GM23338 (cell line): ENCODE results near the gene ELAPOR2. TPM values are rescaled to one million over a fixed set of nuclear protein-coding genes. Genes with fewer than 3 reads are reported as not detected.
A peak's percentile ranks its signal among the peaks of the same experiment; 100 is the strongest.

Experiments used
- ATAC-seq: fragments of 200-7000 bp; cut with Tn5 transposase; 3 replicates; pipeline ENCODE4 v1.9.1; 2020
- DNase-seq: peaks from one replicate; pipeline ENCODE4 v3.0.0-alpha.2; 2015; ENCODE audit warnings: low spot score
- H2AFZ ChIP-seq: fragments of 200-600 bp; sonication (generic); 2 replicates; pipeline ENCODE4 v1.8.0; 2016; ENCODE audit warnings: antibody characterized with exemption, mild to moderate bottlenecking, moderate library complexity
- H3F3A ChIP-seq: fragments of 200-600 bp; sonication (generic); replicated peaks from 2 replicates; pipeline ENCODE4 v1.8.0; 2017; ENCODE audit warnings: antibody characterized with exemption, mixed run types, low read depth
- H3K27ac ChIP-seq: fragments of 200-600 bp; sonication (generic); 2 replicates; pipeline ENCODE4 v1.6.1; 2016; ENCODE audit warnings: low read depth
- H3K27me3 ChIP-seq: fragments of 200-600 bp; sonication (generic); 2 replicates; pipeline ENCODE4 v1.8.0; 2016; ENCODE audit warnings: mild to moderate bottlenecking, mixed run types, moderate library complexity; ENCODE audit not compliant: insufficient read depth
- H3K36me3 ChIP-seq: fragments of 200-600 bp; sonication (generic); 2 replicates; pipeline ENCODE4 v1.8.0; 2016; ENCODE audit warnings: mild to moderate bottlenecking; ENCODE audit not compliant: insufficient read depth
- H3K4me1 ChIP-seq: fragments of 200-600 bp; sonication (generic); 2 replicates; pipeline ENCODE4 v1.8.0; 2016; ENCODE audit warnings: mild to moderate bottlenecking, moderate library complexity; ENCODE audit not compliant: insufficient read depth
- H3K4me2 ChIP-seq: fragments of 200-600 bp; sonication (generic); 2 replicates; pipeline ENCODE4 v1.7.1; 2017; ENCODE audit warnings: mixed run types
- H3K4me3 ChIP-seq: fragments of 200-600 bp; sonication (generic); 2 replicates; pipeline ENCODE4 v1.6.1; 2016; ENCODE audit warnings: mixed run types
- H3K79me2 ChIP-seq: fragments of 200-600 bp; sonication (generic); replicated peaks from 2 replicates; pipeline ENCODE4 v1.8.0; 2017; ENCODE audit warnings: mild to moderate bottlenecking; ENCODE audit not compliant: insufficient read depth
- H3K9me2 ChIP-seq: fragments of 200-600 bp; sonication (generic); 2 replicates; pipeline ENCODE4 v1.8.0; 2017; ENCODE audit not compliant: insufficient read depth
- H4K20me1 ChIP-seq: fragments of 200-600 bp; sonication (generic); replicated peaks from 2 replicates; pipeline ENCODE4 v1.8.0; 2017; ENCODE audit warnings: mild to moderate bottlenecking; ENCODE audit not compliant: insufficient read depth
- H3K27ac Mint-ChIP-seq: 2 replicates; pipeline ENCODE4 v1.8.0; 2020; ENCODE audit warnings: inconsistent platforms, mild to moderate bottlenecking, moderate library complexity, mixed read lengths
- H3K27me3 Mint-ChIP-seq: 3 replicates; pipeline ENCODE4 v1.8.0; 2022; ENCODE audit warnings: low read depth, mild to moderate bottlenecking, moderate library complexity, mixed read lengths, inconsistent platforms; ENCODE audit not compliant: insufficient read depth, poor library complexity
- H3K36me3 Mint-ChIP-seq: 3 replicates; pipeline ENCODE4 v1.8.0; 2021; ENCODE audit warnings: low read depth, mild to moderate bottlenecking, inconsistent platforms, moderate library complexity, mixed read lengths
- H3K4me1 Mint-ChIP-seq: 3 replicates; pipeline ENCODE4 v1.8.0; 2020; ENCODE audit warnings: mild to moderate bottlenecking, inconsistent platforms, mixed read lengths
- H3K4me3 Mint-ChIP-seq: 3 replicates; pipeline ENCODE4 v1.8.0; 2021; ENCODE audit warnings: moderate library complexity, mild to moderate bottlenecking, inconsistent platforms, mixed read lengths
- H3K9me3 Mint-ChIP-seq: 3 replicates; pipeline ENCODE4 v1.8.0; 2020; ENCODE audit warnings: moderate library complexity, mild to moderate bottlenecking, inconsistent platforms, mixed read lengths
- CREB1 ChIP-seq: fragments of 250-450 bp; sonication (Bioruptor Pico); IDR thresholded peaks from 2 replicates; pipeline ENCODE4 v1.5.0; 2020; ENCODE audit warnings: low read depth, mild to moderate bottlenecking, moderate library complexity
- CTCF ChIP-seq, 2 experiments: fragments of 200-600 bp in 1 of 2; sonication (generic) in 1 of 2; conservative IDR thresholded peaks; 2 replicates each; pipeline versions ENCODE4 v1.5.1 to v1.6.1; 2016 to 2017; ENCODE audit warnings: antibody characterized with exemption in 2 of 2, low read depth in 2 of 2, mild to moderate bottlenecking in 2 of 2, moderate library complexity in 1 of 2
- EZH2 ChIP-seq: fragments of 200-600 bp; sonication (generic); IDR thresholded peaks from one replicate; pipeline ENCODE4 v1.8.0; 2017; ENCODE audit warnings: antibody characterized with exemption, mild to moderate bottlenecking, low read depth; ENCODE audit not compliant: unreplicated experiment
- JUNB ChIP-seq: IDR thresholded peaks from one replicate; pipeline ENCODE4 v1.6.1; 2016; ENCODE audit warnings: antibody characterized with exemption; ENCODE audit not compliant: unreplicated experiment
- POLR2AphosphoS5 ChIP-seq: IDR thresholded peaks from 2 replicates; pipeline ENCODE4 v1.6.1; 2016; ENCODE audit warnings: antibody characterized with exemption, low read depth
- REST ChIP-seq: IDR thresholded peaks from one replicate; pipeline ENCODE4 v1.6.1; 2018; ENCODE audit warnings: antibody characterized with exemption; ENCODE audit not compliant: unreplicated experiment
- ZNF114 ChIP-seq: fragments of 250-450 bp; sonication (Bioruptor Pico); IDR thresholded peaks from 2 replicates; pipeline ENCODE4 v1.5.0; 2020; ENCODE audit warnings: mild to moderate bottlenecking, moderate library complexity
- ZNF331 ChIP-seq: fragments of 250-450 bp; sonication (Bioruptor Pico); IDR thresholded peaks from 2 replicates; pipeline ENCODE4 v1.5.0; 2020; ENCODE audit warnings: low read depth, mild to moderate bottlenecking, moderate library complexity
- ZNF462 ChIP-seq: fragments of 250-450 bp; sonication (Bioruptor Pico); IDR thresholded peaks from 2 replicates; pipeline ENCODE4 v1.5.0; 2020; ENCODE audit warnings: mild to moderate bottlenecking, moderate library complexity
- polyA plus RNA-seq: library from polyadenylated mRNA; unstranded; fragments of >200 nt; fragmentation: Nextera tagmentation; extraction: Ambion mirVana; gene quantifications from 2 replicates; pipeline ENCODE4 v1.2.1, GENCODE V29; 2016
- total RNA-seq: library from RNA; depleted of rRNA; stranded (reverse); fragments of >200 nt; shearing (Covaris generic); gene quantifications from 2 replicates; pipeline ENCODE4 v1.2.3, GENCODE V29; 2014

ELAPOR2 gene
- total and polyA plus RNA-seq, 2 experiments from 2014 or later = 12.0 to 42.9 TPM

GRCh38 chr7:87038993-87039690 is 20.3 kb downstream of the ELAPOR2 start:
- Mint-ChIP-seq H3K27ac (peak overlapping the region; percentile 99), H3K36me3 (peaks cover 14% of the 10 kb centered on the region; the same call in 2 of the 3 replicates), H3K4me1 (peaks cover 12% of the 10 kb centered on the region), H3K27me3 (no peaks in the 10 kb centered on the region), H3K4me3 (peak overlapping the region; percentile 79), H3K9me3 (peaks cover 8% of the 10 kb centered on the region)
- Histone ChIP-seq H3K27ac (peak overlapping the region; percentile 89), H3K36me3 (no peaks in the 10 kb centered on the region), H4K20me1 (peaks cover 7% of the 10 kb centered on the region; the same call in 1 of the 2 replicates), H3K4me3 (peak overlapping the region; percentile 66), H3K79me2 (peaks cover 53% of the 10 kb centered on the region), H3K9me2 (no peaks in the 10 kb centered on the region), H3K4me2 (peak overlapping the region; percentile 82), H3F3A (no peaks in the 10 kb centered on the region), H3K4me1 (peaks cover 17% of the 10 kb centered on the region; the same call in 1 of the 2 replicates), H2AFZ (no peak overlapping the region), H3K27me3 (no peaks in the 10 kb centered on the region)
- no peak for DNase-seq
- TF ChIP-seq CREB1 (CRISPR knock-in tag) = no peak
- TF ChIP-seq REST = no peak
- no peak for TF ChIP-seq ZNF114 (CRISPR knock-in tag)
- no peak for TF ChIP-seq CTCF (conservative IDR thresholded peaks at IDR 0.05; ENCODE audit: low read depth in 2 of 2)
- TF ChIP-seq POLR2AphosphoS5 = no peak
- TF ChIP-seq JUNB = no peak
- no peak for TF ChIP-seq ZNF462 (CRISPR knock-in tag)
- no peak for TF ChIP-seq ZNF331 (CRISPR knock-in tag)
- TF ChIP-seq EZH2 = no peak
- no peak for ATAC-seq
